Fibroblast of skin of back (primary cell): ENCODE measurements around the gene OSER1.
"Not testable (repeated sequence)": the region's sequence is repeated elsewhere in the genome, so short reads cannot be mapped to it uniquely, and the experiment has no call there.

ENCODE experiments used
- DNase-seq: peaks from one replicate; pipeline ENCODE4 v3.0.0-alpha.2; 2013

Gene OSER1

GRCh38 chr20:44200371-44200770, 10.2 kb downstream of the OSER1 start:
- DNase-seq: no peak

GRCh38 chr20:44199877-44200276, 10.7 kb downstream of the OSER1 start:
- DNase-seq: no peak

- DNase-seq: no peak
Measured at GRCh38 chr20:44198872-44199271, 11.7 kb downstream of the OSER1 start.

- no peak for DNase-seq
Measured at GRCh38 chr20:44196271-44196670, 14.3 kb downstream of the OSER1 start.

GRCh38 chr20:44195605-44196004, 15.0 kb downstream of the OSER1 start:
- no peak for DNase-seq

GRCh38 chr20:44193801-44194200, 16.8 kb downstream of the OSER1 start:
- DNase-seq: no peak

GRCh38 chr20:44191640-44192039, 18.9 kb downstream of the OSER1 start:
- DNase-seq: not testable (repeated sequence)

GRCh38 chr20:44190197-44190852, 20.2 kb downstream of the OSER1 start:
- peak; percentile 83 for DNase-seq

GRCh38 chr20:44188752-44189151, 21.8 kb downstream of the OSER1 start:
- DNase-seq: no peak

- peak; percentile 65 for DNase-seq
Measured at GRCh38 chr20:44187772-44188709, 22.5 kb downstream of the OSER1 start.

GRCh38 chr20:44187054-44187771, 23.4 kb downstream of the OSER1 start, which contains the start of gene JPH2:
Gene JPH2, minus strand, starts transcription at chr20:44187188. Its CDS starts 483 bp downstream, at chr20:44186705.
- DNase-seq: peak; percentile 97

- no peak for DNase-seq
Measured at GRCh38 chr20:44186674-44187053, 23.9 kb downstream of the OSER1 start.

- no peak for DNase-seq
Measured at GRCh38 chr20:44186201-44186600, 24.4 kb downstream of the OSER1 start.

GRCh38 chr20:44185574-44185973, 25.0 kb downstream of the OSER1 start:
- DNase-seq: no peak

GRCh38 chr20:44183282-44183681, 27.3 kb downstream of the OSER1 start:
- no peak for DNase-seq

GRCh38 chr20:44182863-44183262, 27.7 kb downstream of the OSER1 start:
- no peak for DNase-seq

- no peak for DNase-seq
Measured at GRCh38 chr20:44182135-44182765, 28.3 kb downstream of the OSER1 start.

- DNase-seq: no peak
Measured at GRCh38 chr20:44181611-44182010, 29.0 kb downstream of the OSER1 start.

GRCh38 chr20:44180814-44181213, 29.8 kb downstream of the OSER1 start:
- peak; percentile 94 for DNase-seq

GRCh38 chr20:44176833-44177534, 33.6 kb downstream of the OSER1 start:
- peak; percentile 63 for DNase-seq

- no peak for DNase-seq
Measured at GRCh38 chr20:44174996-44175765, 35.4 kb downstream of the OSER1 start.
